Coronary artery (tissue), 2 donors: Measurements from ENCODE around the gene LSM14B.

Experiments used
- DNase-seq: peaks from one replicate; pipeline ENCODE4 v3.0.0-alpha.2; 2017; ENCODE audit warnings: low spot score
- H3K27ac ChIP-seq, 2 donors: fragments of 200-600 bp; sonication (generic); one replicate each; pipeline ENCODE4 v1.5.1; 2016 to 2019
- H3K4me3 ChIP-seq: fragments of 200-600 bp; sonication (generic); 2 replicates; pipeline ENCODE4 v1.5.1; 2016; ENCODE audit warnings: mild to moderate bottlenecking, moderate library complexity
- CTCF ChIP-seq: fragments of 200-600 bp; sonication (generic); IDR thresholded peaks from one replicate; pipeline ENCODE4 v1.5.1; 2019; ENCODE audit warnings: antibody characterized with exemption

Gene LSM14B

GRCh38 chr20:62087227-62087626, 35.0 kb upstream of the LSM14B start:
- DNase-seq = no peak
- Histone ChIP-seq H3K27ac (no peak overlapping the region), H3K4me3 (no peak overlapping the region)
- TF ChIP-seq CTCF = no peak

- no peak for TF ChIP-seq CTCF
- H3K4me3 ChIP-seq = no peak overlapping the region
- H3K27ac ChIP-seq = no peak overlapping the region
- DNase-seq = no peak
Observed at GRCh38 chr20:62087632-62088031, 34.6 kb upstream of the LSM14B start.

GRCh38 chr20:62088258-62089127, 33.8 kb upstream of the LSM14B start:
- TF ChIP-seq CTCF = no peak
- no peak overlapping the region for H3K27ac ChIP-seq
- DNase-seq = no peak
- H3K4me3 ChIP-seq = no peak overlapping the region

GRCh38 chr20:62089393-62089792, 32.9 kb upstream of the LSM14B start:
- no peak overlapping the region for H3K4me3 ChIP-seq
- DNase-seq = no peak
- no peak overlapping the region for H3K27ac ChIP-seq
- TF ChIP-seq CTCF = no peak

- no peak overlapping the region for H3K27ac ChIP-seq
- H3K4me3 ChIP-seq = no peak overlapping the region
- DNase-seq = no peak
- TF ChIP-seq CTCF = no peak
Observed at GRCh38 chr20:62096421-62097380, 25.6 kb upstream of the LSM14B start.

- no peak overlapping the region for H3K27ac ChIP-seq
- H3K4me3 ChIP-seq = no peak overlapping the region
- no peak for TF ChIP-seq CTCF
- no peak for DNase-seq
Observed at GRCh38 chr20:62097881-62098407, 24.3 kb upstream of the LSM14B start.
